Left cardiac atrium (tissue), 4 donors: ENCODE results near the gene HIRA. TPM values are rescaled to one million over a fixed set of nuclear protein-coding genes. Genes with fewer than 3 reads are reported as not detected.
"Not testable (repeated sequence)": the region's sequence is repeated elsewhere in the genome, so short reads cannot be mapped to it uniquely, and the experiment has no call there.

Source experiments
- ATAC-seq, 2 donors: fragments of 200-7000 bp; cut with Tn5 transposase; one replicate each; pipeline ENCODE4 v1.9.1; 2020; ENCODE audit warnings: mild to moderate bottlenecking in 2 of 2, moderate library complexity in 2 of 2
- DNase-seq: peaks from one replicate; pipeline ENCODE4 v3.0.0-alpha.2; 2020
- intact Hi-C, 2 donors: fragments of 100-400 bp; cut with DNase I; formaldehyde crosslinking; loops; one replicate each; pipeline versions ENCODE4 v1.14.1 to v1.15.1; 2022 to 2023
- total RNA-seq, 2 donors: library from RNA; stranded (reverse); fragmentation: NEBNext Ultra II Directional; extraction: Animal tissue kit (Norgen Biotek cat#: 25700); gene quantifications; one replicate each; pipeline ENCODE4 v1.2.1, GENCODE V29; 2021
- donor health status: DM: no; HTN: yes; CAD: no.
- donor health status: DM: no; HTN: yes; CAD: no; lungs with severe emphysema.
- donor health status: DM: yes; HTN: yes; CAD: no.
- donor health status: Dilated cardiomyopathy.

Gene HIRA
- total RNA-seq, 2 donors from 2014 or later: 15.3 to 22.1 TPM

GRCh38 chr22:19447330-19448075 is 16.0 kb upstream of the HIRA start, which contains the start of gene C22orf39:
Gene C22orf39 (minus strand): TSS chr22:19447711. CDS start chr22:19447688, 23 bp downstream.
- DNase-seq (peak; percentile 89), ATAC-seq (peak; percentile 97)
- intact Hi-C loops: no loop called here

DNA sequence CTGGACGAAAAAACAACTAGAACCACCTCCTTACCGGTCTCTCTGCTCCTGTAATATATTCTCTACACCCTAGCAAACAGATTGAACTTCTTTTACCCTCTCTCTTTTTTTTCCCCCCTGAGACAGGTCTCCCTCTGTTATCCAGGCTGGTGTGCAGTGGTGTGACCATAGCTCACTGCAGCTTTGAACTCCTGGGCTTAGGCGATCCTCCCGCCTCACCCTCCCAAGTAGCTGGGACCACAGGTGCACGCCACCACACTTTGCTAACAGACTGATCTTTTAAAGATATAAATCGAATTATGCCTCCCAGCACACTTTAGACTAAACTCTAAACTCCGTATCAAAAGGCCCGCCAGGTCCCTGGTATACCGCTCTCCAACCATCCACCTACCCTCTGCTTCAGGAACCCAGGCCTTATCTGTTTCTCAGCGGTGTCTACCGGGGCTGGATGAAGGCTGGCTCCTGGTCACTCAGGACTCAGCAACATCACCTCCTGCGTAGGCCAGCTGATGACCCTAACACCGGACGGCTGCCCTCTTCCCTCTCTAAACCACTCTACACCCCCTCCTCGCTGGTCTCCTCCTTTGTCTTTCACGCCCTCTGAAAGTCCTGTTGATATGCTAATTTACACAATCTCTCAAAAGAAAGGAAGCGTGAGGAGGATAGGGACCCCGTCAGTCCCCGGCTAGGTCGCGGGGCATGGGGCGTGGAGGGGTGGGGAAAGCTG is 15.2 kb upstream of the HIRA start:
- intact Hi-C loops: no loop called here
- peak; percentile 3 to 22 for ATAC-seq
- DNase-seq: no peak

DNA sequence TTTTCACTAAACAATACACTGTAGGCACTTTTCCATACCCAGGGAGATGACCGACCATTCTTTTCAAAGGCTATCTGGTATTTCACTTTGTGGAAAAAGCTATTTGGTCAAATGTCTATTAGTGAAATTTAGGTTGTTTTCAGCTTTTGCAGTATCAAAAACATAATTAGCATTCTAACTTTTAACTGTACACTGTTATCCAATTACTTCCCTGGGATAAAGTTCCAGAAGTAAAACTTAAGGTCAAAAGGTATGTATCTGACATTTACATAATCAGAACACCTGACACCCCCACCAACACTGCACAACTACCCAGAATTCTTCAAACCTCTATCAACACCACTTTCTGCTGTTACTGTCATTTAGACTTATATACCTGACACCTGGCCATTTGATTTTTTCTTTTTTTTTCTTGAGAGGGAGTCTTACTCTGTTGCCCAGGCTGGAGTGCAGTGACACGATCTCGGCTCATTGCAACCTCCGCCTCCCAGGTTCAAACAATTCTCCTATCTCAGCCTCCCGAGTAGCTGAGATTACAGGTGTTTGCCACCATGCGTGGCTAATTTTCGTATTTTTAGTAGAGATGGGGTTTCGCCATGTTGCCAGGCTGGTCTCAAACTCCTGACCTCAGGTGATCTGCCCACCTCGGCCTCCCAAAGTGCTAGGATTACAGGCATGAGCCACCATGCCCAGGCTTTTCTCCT is 13.9 kb upstream of the HIRA start:
- intact Hi-C loops, ATAC-seq, DNase-seq: not testable (repeated sequence)

GRCh38 chr22:19443544-19444211 is 12.1 kb upstream of the HIRA start:
- ATAC-seq: no peak
- intact Hi-C loops: no loop called here
- DNase-seq: no peak

DNA sequence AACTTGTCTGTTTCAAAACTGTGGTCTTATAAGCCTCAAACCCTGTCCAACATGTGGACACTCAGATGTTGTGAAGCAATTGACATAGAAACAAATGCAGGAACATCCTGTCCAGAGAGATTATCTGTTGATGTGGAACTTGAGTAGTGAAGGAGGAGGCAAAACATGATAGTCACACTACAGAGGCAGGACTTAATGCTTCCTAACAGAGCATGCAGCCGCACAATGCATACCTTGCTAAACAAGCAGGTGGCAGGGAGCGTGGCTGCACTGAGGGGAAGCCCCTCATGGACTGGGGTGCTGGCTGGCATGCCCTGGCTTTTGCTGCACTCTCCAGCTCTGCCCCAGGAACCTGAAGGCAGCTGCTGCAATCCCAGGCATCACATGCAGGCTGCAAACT is 10.6 kb upstream of the HIRA start:
- intact Hi-C loops: no loop called here

GRCh38 chr22:19440411-19441195 is 9.1 kb upstream of the HIRA start:
- DNase-seq (no peak), ATAC-seq (no peak)
- intact Hi-C loops: no loop called here

More for the DNA sequence above, 10.6 kb upstream of the HIRA start:
- DNase-seq (no peak), ATAC-seq (no peak)

- ATAC-seq (no peak), DNase-seq (no peak)
- intact Hi-C loops: loop anchor here in 1 of 2 donors (10.0 kb wide), 1 partner anchor 143 kb away; the partner anchor contains the start of gene CLTCL1
Measured at GRCh38 chr22:19438298-19438697, 6.8 kb upstream of the HIRA start.

GRCh38 chr22:19436444-19437161 is 5.1 kb upstream of the HIRA start:
- not testable (repeated sequence) for DNase-seq, ATAC-seq
- intact Hi-C loops: loop anchor here in 1 of 2 donors (10.0 kb wide), 1 partner anchor 142 kb away; the partner anchor contains the start of gene CLTCL1

- ATAC-seq: no peak
- no peak for DNase-seq
- intact Hi-C loops: loop anchor here in 1 of 2 donors (10.0 kb wide), 1 partner anchor 140 kb away; the partner anchor contains the start of gene CLTCL1
Measured at GRCh38 chr22:19434829-19435580, 3.5 kb upstream of the HIRA start.

GRCh38 chr22:19434401-19434800 is 2.9 kb upstream of the HIRA start:
- intact Hi-C loops: loop anchor here in 1 of 2 donors (10.0 kb wide), 1 partner anchor 140 kb away; the partner anchor contains the start of gene CLTCL1
- DNase-seq: no peak
- no peak for ATAC-seq

GRCh38 chr22:19432133-19432851 is 759 bp upstream of the HIRA start, which contains the start of gene MRPL40:
Gene MRPL40 (plus strand): TSS chr22:19432545. CDS start chr22:19432555, 10 bp downstream.
- intact Hi-C loops: loop anchor here in 1 of 2 donors (10.0 kb wide), 1 partner anchor 137 kb away; the partner anchor contains the start of gene CLTCL1
- DNase-seq (peak; percentile 97), ATAC-seq (peak; percentile 97 to 98)

DNA sequence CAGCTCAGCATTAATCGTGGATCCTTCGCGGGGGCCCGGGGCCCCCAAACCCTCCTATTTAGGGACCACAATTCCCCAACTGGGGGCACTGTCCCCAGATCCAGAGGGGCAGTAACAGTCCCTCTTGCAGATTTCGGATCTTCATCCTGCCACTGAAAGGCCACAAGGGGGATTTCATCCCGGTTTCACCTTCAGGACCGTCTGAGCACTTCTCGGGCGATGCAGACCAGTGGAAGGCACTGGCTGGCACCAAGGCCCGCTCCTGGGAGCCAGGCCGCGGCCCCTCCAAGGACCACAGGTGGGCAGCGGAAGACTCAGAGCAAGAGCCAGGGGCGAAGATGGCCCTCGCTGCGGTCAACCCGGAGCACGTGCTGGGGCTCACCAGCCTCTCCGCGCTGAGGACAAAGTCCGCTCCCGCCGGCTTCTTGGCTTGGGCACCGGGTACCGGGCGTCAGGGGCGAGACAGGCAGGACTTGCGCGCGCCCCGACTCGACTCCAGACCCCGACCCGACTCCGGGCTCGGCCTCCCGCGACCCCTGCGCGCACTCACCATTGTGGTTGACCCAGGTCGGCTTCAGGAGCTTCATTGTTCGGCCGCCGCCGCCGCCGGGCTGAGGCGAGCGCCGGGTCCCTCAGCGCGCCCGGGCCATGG is 517 bp downstream of the HIRA start:
- DNase-seq: peak; percentile 31
- intact Hi-C loops: loop anchor here in 1 of 2 donors (10.0 kb wide), 1 partner anchor 136 kb away; the partner anchor contains the start of gene CLTCL1

GRCh38 chr22:19429950-19430889 is 1.3 kb downstream of the HIRA start:
- intact Hi-C loops: loop anchor here in 1 of 2 donors (10.0 kb wide), 1 partner anchor 135 kb away; the partner anchor contains the start of gene CLTCL1
- ATAC-seq: no peak
- DNase-seq: peak; percentile 40

More for the DNA sequence above, 517 bp downstream of the HIRA start:
- no peak for ATAC-seq

DNA sequence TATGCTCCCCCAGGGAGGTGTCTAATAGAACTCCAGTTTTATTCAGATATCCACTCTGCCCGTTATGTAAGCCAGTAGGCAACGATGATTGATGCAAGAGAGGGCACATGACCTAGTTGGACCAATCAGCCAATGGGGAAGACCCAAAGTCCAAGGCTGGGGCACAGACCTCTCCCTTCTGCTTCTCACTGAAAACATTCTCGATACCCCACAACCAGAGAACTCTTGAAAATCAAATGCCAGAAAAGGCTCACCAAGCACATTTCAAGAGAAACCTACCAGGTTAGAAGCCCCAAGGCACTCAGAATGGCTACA is 7.4 kb downstream of the HIRA start:
- DNase-seq (no peak), ATAC-seq (no peak)
- intact Hi-C loops: no loop called here
